GM21526 (cell line): ENCODE data around the gene PRDM10.
A peak's percentile ranks its signal among the peaks of the same experiment; 100 is the strongest.
"Not testable (repeated sequence)": the region's sequence is repeated elsewhere in the genome, so short reads cannot be mapped to it uniquely, and the experiment has no call there.

ENCODE experiments used
- ATAC-seq: cut with Tn5 transposase; IDR thresholded peaks from one replicate; pipeline ENCODE4 v1.9.1; 2021; ENCODE audit warnings: moderate library complexity; ENCODE audit not compliant: unreplicated experiment, low FRiP score

The PRDM10 gene, protein sequence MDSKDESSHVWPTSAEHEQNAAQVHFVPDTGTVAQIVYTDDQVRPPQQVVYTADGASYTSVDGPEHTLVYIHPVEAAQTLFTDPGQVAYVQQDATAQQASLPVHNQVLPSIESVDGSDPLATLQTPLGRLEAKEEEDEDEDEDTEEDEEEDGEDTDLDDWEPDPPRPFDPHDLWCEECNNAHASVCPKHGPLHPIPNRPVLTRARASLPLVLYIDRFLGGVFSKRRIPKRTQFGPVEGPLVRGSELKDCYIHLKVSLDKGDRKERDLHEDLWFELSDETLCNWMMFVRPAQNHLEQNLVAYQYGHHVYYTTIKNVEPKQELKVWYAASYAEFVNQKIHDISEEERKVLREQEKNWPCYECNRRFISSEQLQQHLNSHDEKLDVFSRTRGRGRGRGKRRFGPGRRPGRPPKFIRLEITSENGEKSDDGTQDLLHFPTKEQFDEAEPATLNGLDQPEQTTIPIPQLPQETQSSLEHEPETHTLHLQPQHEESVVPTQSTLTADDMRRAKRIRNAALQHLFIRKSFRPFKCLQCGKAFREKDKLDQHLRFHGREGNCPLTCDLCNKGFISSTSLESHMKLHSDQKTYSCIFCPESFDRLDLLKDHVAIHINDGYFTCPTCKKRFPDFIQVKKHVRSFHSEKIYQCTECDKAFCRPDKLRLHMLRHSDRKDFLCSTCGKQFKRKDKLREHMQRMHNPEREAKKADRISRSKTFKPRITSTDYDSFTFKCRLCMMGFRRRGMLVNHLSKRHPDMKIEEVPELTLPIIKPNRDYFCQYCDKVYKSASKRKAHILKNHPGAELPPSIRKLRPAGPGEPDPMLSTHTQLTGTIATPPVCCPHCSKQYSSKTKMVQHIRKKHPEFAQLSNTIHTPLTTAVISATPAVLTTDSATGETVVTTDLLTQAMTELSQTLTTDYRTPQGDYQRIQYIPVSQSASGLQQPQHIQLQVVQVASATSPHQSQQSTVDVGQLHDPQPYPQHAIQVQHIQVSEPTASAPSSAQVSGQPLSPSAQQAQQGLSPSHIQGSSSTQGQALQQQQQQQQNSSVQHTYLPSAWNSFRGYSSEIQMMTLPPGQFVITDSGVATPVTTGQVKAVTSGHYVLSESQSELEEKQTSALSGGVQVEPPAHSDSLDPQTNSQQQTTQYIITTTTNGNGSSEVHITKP

DNA sequence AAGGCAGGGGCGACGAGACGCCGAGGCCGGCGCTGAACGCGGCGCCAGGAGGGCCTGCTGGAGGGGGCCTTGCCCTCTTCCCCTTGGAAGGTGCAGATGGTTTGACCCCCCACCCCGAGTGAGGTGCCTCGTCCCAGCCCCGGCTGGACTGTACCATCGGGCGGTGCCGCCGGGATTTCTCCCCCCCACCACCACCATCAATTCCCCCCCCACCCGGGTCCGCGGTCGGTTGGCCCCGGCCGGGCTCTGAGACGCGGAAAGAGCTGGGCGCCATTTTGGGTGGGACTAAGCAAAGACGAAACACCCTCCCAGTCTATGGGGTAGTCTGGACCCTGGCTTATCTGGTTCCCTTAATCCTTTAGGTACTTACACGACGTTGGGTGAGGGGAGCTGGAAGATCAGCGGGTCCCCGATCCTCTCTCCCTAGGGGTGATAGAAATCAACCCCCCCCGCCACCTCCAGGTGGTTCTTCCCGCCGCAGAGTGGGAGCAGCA is at the start of gene PRDM10:
PRDM10 (minus strand) TSS at position 484 of the 494 bp plus-strand sequence. CDS start 41,871 bp downstream, outside the sequence.
- peak; percentile 44 for ATAC-seq

DNA sequence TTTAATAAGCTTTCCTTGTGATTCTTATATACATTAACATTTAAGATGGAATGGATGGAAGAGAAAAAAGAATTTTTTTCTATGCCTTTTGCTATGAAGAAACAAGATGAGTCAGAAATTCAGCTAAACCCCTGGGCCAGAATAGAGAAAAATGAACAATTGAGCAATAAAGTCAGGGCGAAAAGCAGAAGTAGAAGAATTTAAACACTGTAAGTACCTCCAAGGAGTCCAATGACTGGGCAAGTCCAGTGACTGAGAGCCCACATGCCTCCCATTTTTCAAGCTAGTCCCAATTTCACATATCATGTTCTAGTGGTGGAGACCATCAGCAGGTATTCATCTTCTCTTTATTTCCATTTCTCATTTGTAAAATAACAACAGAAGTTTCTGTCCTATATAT is 48.4 kb upstream of the PRDM10 start:
- ATAC-seq: no peak

DNA sequence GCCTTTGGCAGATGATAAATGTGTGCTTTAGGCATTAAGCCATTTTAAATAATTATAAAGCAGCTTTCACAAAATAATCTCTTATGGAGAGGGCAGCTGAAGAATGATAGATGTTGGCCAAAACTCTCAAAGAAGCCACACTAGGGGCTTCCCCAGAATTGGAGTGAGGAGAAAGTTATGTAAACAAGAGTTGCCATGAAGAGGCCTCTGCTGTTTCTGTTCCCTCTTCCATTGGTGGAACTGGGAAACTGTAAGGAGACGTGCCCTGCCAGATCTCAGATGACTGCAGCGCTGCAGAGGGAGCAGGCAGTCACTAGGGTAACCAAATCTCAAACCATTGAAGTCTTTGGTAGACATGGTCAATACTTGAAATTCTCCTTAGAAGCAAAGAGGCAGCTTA is 47.6 kb upstream of the PRDM10 start:
- ATAC-seq: no peak

DNA sequence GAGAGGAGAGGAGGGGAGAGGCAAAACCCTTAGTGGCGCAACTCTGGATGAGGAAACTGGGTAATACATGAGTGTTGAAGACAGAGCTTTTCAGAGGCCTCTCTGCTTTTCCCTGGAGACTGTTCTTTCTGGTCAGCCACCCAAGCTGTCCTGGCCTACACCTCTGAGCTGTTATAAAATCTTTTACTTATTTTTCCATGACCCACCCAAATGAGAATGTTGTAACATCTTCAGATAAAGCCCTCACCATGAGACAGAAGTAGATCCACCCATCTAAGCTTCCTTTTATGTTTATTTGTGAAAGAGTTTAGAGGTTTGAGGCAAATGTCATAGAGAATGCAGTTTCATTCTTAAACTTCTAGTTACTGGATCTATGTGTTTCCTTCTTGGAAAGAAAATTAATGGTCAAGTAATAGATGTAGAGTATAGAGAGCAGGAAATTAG is 46.7 kb upstream of the PRDM10 start:
- ATAC-seq: no peak

DNA sequence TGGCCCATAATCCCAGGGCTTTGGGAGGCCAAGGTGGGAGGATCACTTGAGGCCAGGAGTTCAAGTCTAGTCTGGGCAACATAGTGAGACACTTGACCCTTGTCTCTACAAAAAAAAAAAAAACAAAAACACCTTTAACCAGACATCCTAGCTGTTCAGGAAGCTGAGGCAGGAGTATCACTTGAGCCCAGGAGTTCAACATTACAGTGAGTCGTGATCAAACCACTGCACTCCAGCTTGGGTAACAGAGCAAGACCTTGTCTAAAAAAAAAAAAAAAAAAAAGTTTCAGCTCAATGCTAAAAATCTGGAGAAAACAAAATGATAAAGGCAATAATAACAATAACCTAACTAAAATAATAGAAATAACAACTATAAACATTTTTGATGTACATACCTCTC is 44.5 kb upstream of the PRDM10 start:
- no peak for ATAC-seq

DNA sequence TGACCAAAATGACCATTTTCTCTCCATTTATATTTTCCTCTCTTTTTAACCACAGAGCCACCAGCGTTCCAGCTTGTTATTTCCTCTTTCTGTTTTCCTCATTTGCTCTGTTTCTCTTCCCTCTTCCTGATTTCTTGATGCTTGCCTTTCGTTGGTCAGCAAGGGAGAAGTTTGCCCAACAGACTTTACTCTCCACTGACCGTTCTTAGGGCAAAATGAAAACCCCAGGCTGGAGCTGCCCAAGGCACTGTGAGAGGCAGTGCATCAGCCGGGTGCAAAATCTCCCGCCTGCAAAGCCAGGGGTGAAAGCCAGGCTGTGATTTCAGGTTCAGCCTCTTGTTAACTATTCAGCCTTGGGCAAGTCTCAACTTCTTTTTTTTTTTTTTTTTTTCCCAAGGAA is 40.9 kb upstream of the PRDM10 start:
- ATAC-seq: no peak

DNA sequence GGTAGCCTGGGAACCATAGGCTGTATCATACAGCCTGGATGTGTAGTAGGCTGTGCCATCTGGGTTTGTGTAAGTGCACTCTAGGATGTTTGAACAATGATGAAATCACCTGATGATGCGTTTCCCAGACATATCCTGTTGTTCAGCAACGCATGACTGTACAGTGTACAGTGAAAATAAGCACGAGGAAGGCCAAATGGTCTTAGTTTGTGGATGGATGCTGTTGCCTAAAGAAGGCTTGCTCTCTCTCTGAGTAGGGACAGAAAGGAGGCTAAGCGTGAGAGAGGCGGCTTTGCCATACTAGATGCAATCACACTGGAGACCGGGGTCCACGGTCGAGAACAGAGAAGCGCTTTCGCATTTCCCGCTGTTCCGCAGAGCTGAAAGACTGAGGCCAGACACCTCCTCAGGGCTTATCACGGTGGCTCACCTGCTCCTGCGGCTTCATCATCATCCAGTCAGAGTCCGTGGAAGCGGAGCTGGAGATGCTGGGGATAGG is 39.5 kb upstream of the PRDM10 start:
- no peak for ATAC-seq

DNA sequence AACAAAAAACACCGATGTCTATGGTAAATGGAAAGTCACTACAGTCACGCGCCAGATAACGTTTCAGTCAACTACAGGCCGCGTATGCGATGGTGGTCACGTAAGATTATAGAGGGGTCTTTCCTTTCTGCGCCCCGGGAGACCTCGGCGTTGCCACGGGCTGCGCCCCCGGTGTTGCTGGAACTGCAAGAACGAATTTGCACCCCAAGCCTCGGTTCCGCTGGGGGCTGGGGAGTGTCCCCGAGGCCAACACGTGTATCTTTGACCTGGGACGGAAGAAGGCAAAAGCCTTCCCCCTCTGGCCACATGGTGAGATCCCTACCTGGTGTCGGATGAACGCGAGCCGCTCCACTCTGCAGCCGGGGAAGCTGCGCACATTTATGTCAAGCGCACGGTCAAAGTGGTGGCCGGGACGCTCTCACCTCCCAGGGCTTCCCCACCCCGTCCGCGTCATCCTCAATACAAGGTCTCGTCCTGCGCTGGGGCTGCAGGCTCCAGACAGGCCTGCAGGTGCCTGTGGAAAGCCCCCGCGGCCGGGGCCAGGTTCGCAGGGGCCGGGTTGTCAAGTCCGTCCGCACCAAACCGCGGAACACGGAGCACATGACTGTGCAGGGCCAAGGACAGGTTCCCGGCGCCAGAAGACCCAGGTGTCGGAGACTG is 37.8 kb upstream of the PRDM10 start:
- ATAC-seq: no peak

DNA sequence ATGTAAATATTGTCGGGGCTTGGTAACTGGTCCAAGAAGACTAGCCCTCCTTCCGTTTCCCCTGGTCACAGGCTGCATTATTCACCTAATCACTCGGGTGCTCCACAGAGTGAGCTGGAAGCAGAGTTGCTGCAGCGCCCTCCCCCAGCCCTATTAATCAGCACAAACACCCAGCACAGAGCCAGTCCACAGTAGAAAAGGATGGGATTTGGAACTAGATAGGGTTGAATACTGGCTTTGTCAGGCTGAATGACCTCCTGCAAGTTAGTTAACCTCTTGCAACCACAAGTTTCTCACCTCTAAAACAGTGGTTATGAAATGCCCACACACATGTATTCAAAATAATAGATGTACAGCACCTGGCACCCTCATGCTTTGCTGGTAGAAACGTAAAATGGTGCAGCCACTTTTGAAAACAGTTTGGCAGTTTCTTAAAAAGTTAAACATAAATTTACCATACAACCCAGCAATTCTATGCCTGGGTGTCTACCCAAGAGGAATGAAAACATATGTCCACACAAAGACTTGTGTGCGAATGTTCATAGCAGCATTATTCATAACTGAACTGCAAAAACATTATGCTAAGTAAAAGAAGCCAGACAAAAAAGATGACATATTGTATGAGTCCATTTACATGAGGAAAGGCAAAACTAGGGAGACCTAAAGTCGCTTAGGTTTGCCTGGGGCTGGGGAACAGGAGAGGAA is 35.4 kb upstream of the PRDM10 start:
- no peak for ATAC-seq

DNA sequence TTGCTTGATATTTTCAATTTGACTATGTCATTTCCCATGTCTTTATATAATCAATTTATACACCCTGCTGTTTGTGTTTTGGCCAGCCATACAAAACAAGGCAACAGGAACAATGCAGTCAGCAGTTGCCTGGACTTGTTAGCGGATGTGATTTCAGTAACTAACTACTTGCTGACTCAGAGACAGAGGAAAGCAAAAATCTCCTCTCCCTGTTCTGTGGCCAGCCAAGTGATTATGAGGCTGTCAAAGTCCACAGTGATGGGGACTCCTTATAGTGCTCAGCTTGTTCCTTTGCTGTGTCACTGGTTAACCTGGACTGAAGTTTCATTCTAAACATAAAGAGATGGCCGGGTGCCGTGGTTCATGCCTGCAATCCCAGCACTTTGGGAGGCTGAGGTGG is 34.4 kb upstream of the PRDM10 start:
- no peak for ATAC-seq

DNA sequence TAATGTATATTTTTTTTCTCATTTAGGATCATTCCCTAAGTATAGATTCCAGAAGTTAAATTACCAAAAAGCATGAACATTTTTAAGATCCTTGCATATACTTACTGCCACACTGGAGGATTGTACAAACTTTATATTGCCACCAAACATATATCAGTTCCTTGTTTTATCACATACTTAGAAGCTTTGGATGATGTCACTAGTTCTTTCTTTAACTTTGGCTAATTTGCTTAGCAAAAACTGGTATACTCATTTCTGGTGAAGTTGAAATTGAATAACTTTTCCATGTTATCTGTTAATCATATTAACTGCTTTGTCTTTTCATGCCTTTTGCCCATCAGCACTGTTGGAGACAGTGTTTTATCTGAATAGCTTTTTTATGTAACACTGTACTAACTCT is 31.6 kb upstream of the PRDM10 start:
- ATAC-seq: no peak

DNA sequence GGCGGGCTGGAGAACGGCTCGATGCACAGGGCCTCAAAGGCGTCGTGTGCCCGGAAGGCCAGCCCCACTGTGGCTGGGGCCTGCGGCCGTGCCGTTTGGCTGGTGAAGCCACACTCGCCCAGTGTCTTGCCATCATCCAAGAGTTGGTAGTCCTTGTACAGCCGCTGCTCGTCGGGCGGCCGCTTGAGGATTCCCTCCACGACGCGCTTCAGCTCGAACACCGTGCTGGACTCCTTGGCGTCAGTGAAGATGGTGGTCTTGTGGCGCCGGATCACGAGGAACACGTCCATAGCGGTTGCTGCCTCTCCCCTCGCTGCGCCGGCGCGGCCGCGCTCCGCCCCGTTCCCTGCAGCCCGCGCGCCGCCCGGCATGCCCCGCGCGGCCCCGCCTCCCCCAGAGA is 30.3 kb upstream of the PRDM10 start:
- no peak for ATAC-seq

DNA sequence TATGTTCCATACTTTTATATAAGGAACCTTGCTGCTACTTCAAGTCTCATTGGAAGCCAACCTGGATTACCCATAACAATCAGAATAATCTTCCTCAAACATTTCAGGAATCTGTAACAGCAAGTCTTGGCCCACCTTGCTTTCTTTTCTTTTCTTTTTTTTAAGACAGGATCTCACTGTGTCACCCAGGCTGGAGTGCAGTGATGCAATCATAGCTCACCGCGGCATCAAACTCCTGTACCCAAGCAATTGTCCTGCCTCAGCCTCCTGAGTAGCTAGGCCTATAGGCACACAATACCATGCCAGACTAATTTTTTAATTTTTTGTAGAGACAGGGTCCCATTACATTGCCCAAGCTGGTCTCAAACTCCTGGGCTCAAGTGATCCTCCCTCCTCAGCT is 29.3 kb upstream of the PRDM10 start:
- ATAC-seq: no peak

DNA sequence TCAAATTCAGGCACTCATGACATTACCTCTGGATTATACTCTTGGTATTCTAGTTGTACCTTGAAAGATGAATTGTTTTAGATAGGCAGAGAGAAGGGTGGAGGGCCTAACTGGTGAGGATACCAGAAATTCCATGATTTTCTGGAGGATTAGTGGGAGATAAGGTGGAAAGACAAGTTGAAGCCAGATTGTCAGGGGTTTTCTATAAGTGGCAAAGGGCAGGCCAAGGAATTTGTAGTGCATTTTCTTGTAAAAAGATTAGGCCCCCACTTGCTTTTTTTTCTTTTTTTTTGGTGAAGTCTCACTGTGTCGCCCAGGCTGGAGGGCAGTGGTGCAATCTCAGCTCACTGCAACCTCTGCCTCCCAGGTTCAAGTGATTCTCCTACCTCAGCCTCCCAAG is 28.4 kb upstream of the PRDM10 start:
- no peak for ATAC-seq

DNA sequence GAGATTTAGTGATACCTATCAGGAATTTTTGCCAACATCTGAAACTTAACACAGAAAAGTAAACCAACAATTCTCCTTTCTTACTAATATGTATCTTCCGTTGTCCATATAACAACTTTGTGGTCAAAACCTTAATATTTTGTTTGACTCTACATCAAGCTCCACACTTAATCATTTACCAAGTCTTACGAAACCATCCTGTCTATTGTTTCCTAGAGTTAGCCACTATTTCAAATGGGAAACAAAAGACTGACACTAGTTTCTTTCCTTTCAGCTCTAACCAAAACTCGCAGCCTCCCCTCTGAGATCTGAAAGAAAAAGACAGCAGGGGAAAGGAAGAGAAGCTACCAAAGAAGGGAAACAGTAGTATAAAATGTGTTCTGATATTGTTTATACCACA is 26.5 kb upstream of the PRDM10 start:
- no peak for ATAC-seq

DNA sequence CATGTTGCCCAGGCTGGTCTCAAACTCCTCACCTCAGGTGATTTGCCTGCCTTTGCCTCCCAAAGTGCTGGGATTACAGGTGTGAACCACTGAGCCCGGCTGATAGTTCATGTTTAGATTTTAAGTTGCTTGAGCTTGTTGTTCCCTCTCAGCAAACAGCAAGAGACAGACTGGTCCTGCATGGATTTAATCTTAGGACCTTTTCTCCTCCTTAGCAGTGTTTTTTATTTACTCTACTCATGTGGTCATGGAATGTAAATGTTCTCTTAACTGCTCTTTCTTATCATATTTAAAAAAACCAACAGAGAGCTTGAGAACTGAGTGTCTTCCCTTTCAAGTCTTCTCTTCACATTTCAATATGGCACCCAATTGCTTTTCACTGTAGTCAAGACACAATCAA is 22.7 kb upstream of the PRDM10 start:
- no peak for ATAC-seq

DNA sequence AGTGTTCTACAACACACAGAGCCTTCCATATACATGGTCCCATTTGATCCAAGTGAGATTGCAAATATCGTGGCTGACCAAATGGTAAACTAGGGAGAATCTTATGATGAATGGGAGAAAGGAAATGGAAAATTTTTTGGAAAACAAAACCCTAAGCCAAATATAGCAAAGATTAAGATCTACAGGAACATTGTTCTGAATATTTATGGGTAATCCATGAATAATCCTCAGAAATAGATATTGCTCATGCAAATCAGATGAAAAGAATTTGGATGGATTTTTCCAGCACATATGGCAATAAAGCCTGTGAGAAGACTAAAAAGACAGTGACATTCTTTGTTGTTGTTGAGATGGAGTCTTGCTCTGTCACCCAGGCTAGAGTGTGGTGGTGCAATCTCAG is 21.7 kb upstream of the PRDM10 start:
- ATAC-seq: no peak

DNA sequence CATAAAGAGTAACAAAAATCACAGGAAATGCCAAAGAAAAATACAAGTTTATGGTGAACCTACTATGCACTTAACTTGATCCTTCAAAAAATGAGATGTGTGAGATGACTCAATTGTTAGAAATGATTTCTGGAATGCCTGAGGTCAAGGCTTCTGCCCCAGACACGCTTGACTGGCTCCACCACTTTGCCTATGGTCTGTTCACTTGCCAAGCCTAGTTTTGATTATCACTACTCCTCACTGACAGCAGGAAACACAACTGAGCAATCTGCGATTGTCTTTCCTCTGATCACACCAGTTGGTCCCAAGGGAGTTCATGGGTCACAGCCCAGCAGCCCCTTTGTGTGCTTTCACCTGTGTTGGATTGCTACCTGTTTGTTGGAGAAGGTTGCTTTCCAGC is 20.6 kb upstream of the PRDM10 start:
- ATAC-seq: peak; percentile 90

DNA sequence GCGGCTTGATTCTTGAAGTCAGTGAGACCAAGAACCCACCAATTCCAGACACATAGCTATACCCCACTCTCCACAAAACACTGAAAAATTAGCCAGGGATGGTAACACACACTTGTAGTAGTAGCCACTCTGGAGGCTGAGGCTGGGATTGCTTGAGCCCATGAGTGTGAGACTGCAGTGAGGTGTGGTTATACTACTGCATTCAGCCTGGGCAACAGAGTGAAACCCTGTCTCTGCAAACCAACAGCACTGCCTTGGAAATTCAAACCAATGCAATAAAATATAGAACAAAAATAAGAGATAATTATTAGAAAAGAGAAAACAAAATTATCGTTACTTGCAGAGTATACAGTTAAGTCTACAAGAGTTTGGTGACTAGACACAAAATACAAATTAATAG is 20.2 kb upstream of the PRDM10 start:
- ATAC-seq: peak; percentile 33

DNA sequence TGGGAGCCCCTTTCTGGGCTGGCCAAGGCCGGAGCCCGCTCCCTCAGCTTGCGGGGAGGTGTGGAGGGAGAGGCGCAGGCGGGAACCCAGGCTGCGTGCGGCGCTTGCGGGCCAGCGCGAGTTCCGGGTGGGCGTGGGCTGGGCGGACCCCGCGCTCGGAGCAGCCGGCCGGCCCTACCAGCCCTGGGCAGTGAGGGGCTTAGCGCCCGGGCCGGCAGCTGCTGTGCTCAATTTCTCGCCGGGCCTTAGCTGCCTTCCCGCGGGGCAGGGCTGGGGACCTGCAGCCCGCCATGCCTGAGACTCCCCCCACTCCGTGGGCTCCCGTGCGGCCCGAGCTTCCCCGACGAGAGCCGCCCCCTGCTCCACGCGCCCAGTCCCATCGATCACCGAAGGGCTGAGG is 19.0 kb upstream of the PRDM10 start:
- ATAC-seq: not testable (repeated sequence)
